SU-DHL-6 (cell line): ENCODE results near the gene ZNF672.
"Not testable (repeated sequence)": the region's sequence is repeated elsewhere in the genome, so short reads cannot be mapped to it uniquely, and the experiment has no call there.

Experiments
- CTCF ChIP-seq: fragments of 200-600 bp; sonication (generic); IDR thresholded peaks from one replicate; pipeline ENCODE4 v1.5.1; 2017; ENCODE audit warnings: antibody characterized with exemption, mild to moderate bottlenecking, low read length, moderate library complexity; ENCODE audit not compliant: insufficient read depth, poor library complexity, severe bottlenecking
- EZH2phosphoT487 ChIP-seq: fragments of 200-600 bp; sonication (generic), shearing (Covaris generic); conservative IDR thresholded peaks from 2 replicates; pipeline ENCODE4 v1.6.1; 2018; ENCODE audit warnings: mild to moderate bottlenecking, antibody characterized with exemption, low read length, moderate library complexity, mixed read lengths

- TF ChIP-seq CTCF, EZH2phosphoT487: not testable (repeated sequence)
Observed at GRCh38 chr1:248830718-248831017, 7.4 kb upstream of the ZNF672 start.
